OCI-LY7 (cell line): Measurements from ENCODE around the gene BUB3.

Source experiments
- CTCF ChIP-seq: fragments of 200-600 bp; sonication (generic); conservative IDR thresholded peaks from 2 replicates; pipeline ENCODE4 v1.5.1; 2014; ENCODE audit warnings: mild to moderate bottlenecking, antibody characterized with exemption, low read length, moderate library complexity, mixed read lengths
- EZH2phosphoT487 ChIP-seq: fragments of 200-600 bp; sonication (generic); IDR thresholded peaks from 2 replicates; pipeline ENCODE4 v1.6.1; 2018; ENCODE audit warnings: low read depth, borderline replicate concordance, mild to moderate bottlenecking, mixed run types, antibody characterized with exemption, low read length, moderate library complexity, mixed read lengths

- TF ChIP-seq CTCF = no peak
- TF ChIP-seq EZH2phosphoT487 = no peak
Observed at GRCh38 chr10:123154092-123154710, at the start of gene BUB3.
